Right hindlimb (tissue), 1 donor: ENCODE measurements around the gene POLR2C.
A peak's percentile ranks its signal among the peaks of the same experiment; 100 is the strongest.
"Not testable (repeated sequence)": the region's sequence is repeated elsewhere in the genome, so short reads cannot be mapped to it uniquely, and the experiment has no call there.

ENCODE experiments used
- DNase-seq: peaks from one replicate; pipeline ENCODE4 v3.0.0-alpha.2; 2018

Gene POLR2C

GRCh38 chr16:57479976-57480753 lies 17.7 kb downstream of the POLR2C start:
- peak; percentile 23 for DNase-seq

GRCh38 chr16:57480754-57481230 lies 18.3 kb downstream of the POLR2C start:
- no peak for DNase-seq

GRCh38 chr16:57481421-57481820 lies 18.9 kb downstream of the POLR2C start:
- no peak for DNase-seq

- DNase-seq = no peak
Observed at GRCh38 chr16:57482845-57483545, 20.5 kb downstream of the POLR2C start.

GRCh38 chr16:57483725-57484514 lies 21.4 kb downstream of the POLR2C start:
- no peak for DNase-seq

- no peak for DNase-seq
Observed at GRCh38 chr16:57484515-57485005, 22.1 kb downstream of the POLR2C start.

- DNase-seq = no peak
Observed at GRCh38 chr16:57485091-57485915, 22.8 kb downstream of the POLR2C start.

GRCh38 chr16:57485916-57486857 lies 23.7 kb downstream of the POLR2C start, which contains the start of gene DOK4:
Gene DOK4, minus strand, starts transcription at chr16:57486493. Its CDS starts 6,986 bp downstream, at chr16:57479507.
- DNase-seq = peak; percentile 87

- no peak for DNase-seq
Observed at GRCh38 chr16:57486858-57487834, 24.7 kb downstream of the POLR2C start.

GRCh38 chr16:57489229-57489628 lies 26.8 kb downstream of the POLR2C start:
- no peak for DNase-seq

GRCh38 chr16:57493767-57494166 lies 31.3 kb downstream of the POLR2C start:
- DNase-seq = no peak

- DNase-seq = no peak
Observed at GRCh38 chr16:57497121-57497520, 34.6 kb downstream of the POLR2C start.

GRCh38 chr16:57498031-57498430 lies 35.6 kb downstream of the POLR2C start:
- DNase-seq = no peak

- not testable (repeated sequence) for DNase-seq
Observed at GRCh38 chr16:57499941-57500340, 37.5 kb downstream of the POLR2C start.

GRCh38 chr16:57500578-57501111 lies 38.2 kb downstream of the POLR2C start:
- no peak for DNase-seq

- DNase-seq = no peak
Observed at GRCh38 chr16:57501492-57501891, 39.0 kb downstream of the POLR2C start.

GRCh38 chr16:57502048-57502775 lies 39.7 kb downstream of the POLR2C start:
- DNase-seq = no peak

- no peak for DNase-seq
Observed at GRCh38 chr16:57503366-57503765, 40.9 kb downstream of the POLR2C start.

GRCh38 chr16:57504001-57504400 lies 41.5 kb downstream of the POLR2C start:
- DNase-seq = no peak
